ENCODE results near the gene U2AF2. TPM values are rescaled to one million over a fixed set of nuclear protein-coding genes. Genes with fewer than 3 reads are reported as not detected.

U2AF2 gene
- total RNA-seq, 4 donors from 2014 or later, result 10.0 to 165 (median 58.1) TPM

DNA sequence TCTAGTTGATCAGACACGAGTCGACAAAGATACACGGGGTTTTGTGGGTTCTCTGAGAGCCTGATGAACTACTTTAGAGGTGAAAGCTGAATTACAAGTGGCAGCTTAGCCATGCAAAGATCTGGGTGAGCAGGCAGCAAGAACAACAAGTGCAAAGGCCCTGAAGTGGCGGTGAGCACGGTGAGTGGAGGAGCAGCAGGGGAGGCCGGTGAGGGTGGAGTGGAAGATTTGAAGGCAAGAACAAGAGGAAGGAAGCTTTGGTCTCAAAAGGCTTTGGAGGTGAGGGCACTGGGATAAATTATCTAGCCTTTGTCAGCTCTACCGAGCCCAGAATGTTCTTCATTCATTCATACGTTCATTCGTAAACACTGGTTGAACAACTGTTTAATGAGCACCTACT lies 48.0 kb upstream of the U2AF2 start:
- H3K36me3 ChIP-seq, result no peaks in the 10 kb centered on the region
- peaks cover 0 to 6% of the 10 kb centered on the region in 2 donors for H3K4me1 ChIP-seq
- peak overlapping the region; percentile 94 to 98 for H3K27ac ChIP-seq
- H3K27me3 ChIP-seq, result no peaks in the 10 kb centered on the region
- H3K4me3 ChIP-seq, result no peak overlapping the region
- intact Hi-C loops (cut with DNase I; ENCODE audit: low total_unique reads), result loop anchor here (10.0 kb wide), 1 partner anchor 92 kb away; no protein-coding TSS in a partner anchor
- H3K9me3 ChIP-seq, result no peaks in the 10 kb centered on the region
- TF ChIP-seq, protein P1, sequence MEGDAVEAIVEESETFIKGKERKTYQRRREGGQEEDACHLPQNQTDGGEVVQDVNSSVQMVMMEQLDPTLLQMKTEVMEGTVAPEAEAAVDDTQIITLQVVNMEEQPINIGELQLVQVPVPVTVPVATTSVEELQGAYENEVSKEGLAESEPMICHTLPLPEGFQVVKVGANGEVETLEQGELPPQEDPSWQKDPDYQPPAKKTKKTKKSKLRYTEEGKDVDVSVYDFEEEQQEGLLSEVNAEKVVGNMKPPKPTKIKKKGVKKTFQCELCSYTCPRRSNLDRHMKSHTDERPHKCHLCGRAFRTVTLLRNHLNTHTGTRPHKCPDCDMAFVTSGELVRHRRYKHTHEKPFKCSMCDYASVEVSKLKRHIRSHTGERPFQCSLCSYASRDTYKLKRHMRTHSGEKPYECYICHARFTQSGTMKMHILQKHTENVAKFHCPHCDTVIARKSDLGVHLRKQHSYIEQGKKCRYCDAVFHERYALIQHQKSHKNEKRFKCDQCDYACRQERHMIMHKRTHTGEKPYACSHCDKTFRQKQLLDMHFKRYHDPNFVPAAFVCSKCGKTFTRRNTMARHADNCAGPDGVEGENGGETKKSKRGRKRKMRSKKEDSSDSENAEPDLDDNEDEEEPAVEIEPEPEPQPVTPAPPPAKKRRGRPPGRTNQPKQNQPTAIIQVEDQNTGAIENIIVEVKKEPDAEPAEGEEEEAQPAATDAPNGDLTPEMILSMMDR (IDR thresholded peaks at IDR 0.05), result no peak
- no peak for TF ChIP-seq POLR2A (IDR thresholded peaks at IDR 0.05)
- no peak for DNase-seq

DNA sequence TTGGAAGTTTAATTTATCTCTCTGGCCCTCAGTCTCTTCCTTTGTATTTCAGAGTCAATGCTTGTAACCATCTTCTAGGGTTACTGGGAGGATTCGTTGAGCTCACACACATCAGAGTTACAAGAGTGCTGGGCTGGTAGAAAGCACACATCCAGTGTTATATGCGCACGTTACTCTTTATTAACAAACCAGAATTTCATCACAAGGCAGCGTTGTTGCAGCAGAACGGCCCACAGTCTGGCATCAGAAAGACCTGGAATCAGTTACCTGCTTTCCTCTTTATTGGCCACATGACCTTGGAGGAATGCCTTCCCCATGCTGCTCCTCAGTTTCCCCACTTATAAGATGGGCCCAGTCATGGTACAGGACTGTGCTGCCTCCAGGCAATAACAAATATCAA lies 45.5 kb upstream of the U2AF2 start:
- TF ChIP-seq, protein P1 (IDR thresholded peaks at IDR 0.05), result no peak
- TF ChIP-seq POLR2A (IDR thresholded peaks at IDR 0.05), result no peak
- Histone ChIP-seq H3K27me3 (no peaks in the 10 kb centered on the region), H3K36me3 (no peaks in the 10 kb centered on the region), H3K27ac (no peak overlapping the region), H3K9me3 (no peaks in the 10 kb centered on the region), H3K4me1 (peaks cover 0 to 5% of the 10 kb centered on the region in 2 donors), H3K4me3 (no peak overlapping the region)
- intact Hi-C loops (cut with DNase I; ENCODE audit: low total_unique reads), result loop anchor here (10.0 kb wide), 1 partner anchor 95 kb away; no protein-coding TSS in a partner anchor
- no peak for DNase-seq

- H3K36me3 ChIP-seq, result no peaks in the 10 kb centered on the region
- DNase-seq, result no peak
- TF ChIP-seq, protein P1 (IDR thresholded peaks at IDR 0.05), result no peak
- TF ChIP-seq POLR2A (IDR thresholded peaks at IDR 0.05), result no peak
- intact Hi-C loops (cut with DNase I; ENCODE audit: low total_unique reads), result no loop called here
- no peak overlapping the region for H3K4me3 ChIP-seq
- H3K4me1 ChIP-seq, result no peaks in the 10 kb centered on the region
- no peaks in the 10 kb centered on the region for H3K27me3 ChIP-seq
- H3K9me3 ChIP-seq, result no peaks in the 10 kb centered on the region
- H3K27ac ChIP-seq, result no peak overlapping the region
These were observed 43.4 kb upstream of the U2AF2 start for GRCh38 chr19:55611300-55611982.

GRCh38 chr19:55611983-55612645 lies 42.7 kb upstream of the U2AF2 start:
- intact Hi-C loops (cut with DNase I; ENCODE audit: low total_unique reads), result no loop called here
- Histone ChIP-seq H3K4me1 (no peaks in the 10 kb centered on the region), H3K27ac (no peak overlapping the region), H3K9me3 (no peaks in the 10 kb centered on the region), H3K36me3 (no peaks in the 10 kb centered on the region), H3K27me3 (no peaks in the 10 kb centered on the region), H3K4me3 (no peak overlapping the region)
- no peak for DNase-seq
- TF ChIP-seq, protein P1 (IDR thresholded peaks at IDR 0.05), result no peak
- TF ChIP-seq POLR2A (IDR thresholded peaks at IDR 0.05), result no peak

DNA sequence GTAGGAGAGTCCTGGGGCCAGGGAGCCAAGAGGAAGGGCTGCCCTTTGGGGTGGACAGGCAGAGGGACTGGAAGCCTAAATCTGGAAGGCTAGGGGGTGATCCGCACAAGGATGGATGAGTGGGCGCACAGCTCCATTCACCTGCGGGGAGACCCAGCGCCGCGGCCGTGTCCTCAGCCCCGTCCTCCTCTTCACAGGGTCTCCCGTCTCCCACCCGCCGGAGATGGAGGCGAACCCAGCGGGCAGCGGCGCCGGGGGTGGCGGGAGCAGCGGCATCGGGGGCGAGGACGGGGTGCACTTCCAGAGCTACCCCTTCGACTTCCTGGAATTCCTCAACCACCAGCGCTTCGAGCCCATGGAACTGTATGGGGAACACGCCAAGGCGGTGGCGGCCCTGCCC lies 41.4 kb upstream of the U2AF2 start:
- no peak for TF ChIP-seq POLR2A (IDR thresholded peaks at IDR 0.05)
- TF ChIP-seq, protein P1 (IDR thresholded peaks at IDR 0.05), result no peak
- Histone ChIP-seq H3K36me3 (no peaks in the 10 kb centered on the region), H3K4me3 (no peak overlapping the region), H3K27ac (no peak overlapping the region), H3K4me1 (no peaks in the 10 kb centered on the region), H3K27me3 (no peaks in the 10 kb centered on the region), H3K9me3 (no peaks in the 10 kb centered on the region)
- intact Hi-C loops (cut with DNase I; ENCODE audit: low total_unique reads), result no loop called here
- no peak for DNase-seq

Measured in uterus (tissue), 4 donors.